Astrocyte of the spinal cord (primary cell): Measurements from ENCODE around the gene ETFB.

ENCODE experiments used
- DNase-seq: peaks from one replicate; pipeline ENCODE4 v3.0.0; 2011; ENCODE audit warnings: low read depth, low spot score
- H3K4me3 ChIP-seq: 2 replicates; pipeline ENCODE4 v1.5.1; 2011; ENCODE audit warnings: low read depth, mild to moderate bottlenecking, low read length, moderate library complexity
- in situ Hi-C: cut with HindIII; loops from 2 replicates; pipeline ENCODE4 v1.10.0; 2017; ENCODE audit warnings: low sequenced_read_pairs
- TF ChIP-seq, protein P1 (sequence below): IDR thresholded peaks from 2 replicates; pipeline ENCODE4 v1.5.1; 2012; ENCODE audit warnings: low read depth, mild to moderate bottlenecking, low read length, inconsistent platforms

ETFB gene

DNA sequence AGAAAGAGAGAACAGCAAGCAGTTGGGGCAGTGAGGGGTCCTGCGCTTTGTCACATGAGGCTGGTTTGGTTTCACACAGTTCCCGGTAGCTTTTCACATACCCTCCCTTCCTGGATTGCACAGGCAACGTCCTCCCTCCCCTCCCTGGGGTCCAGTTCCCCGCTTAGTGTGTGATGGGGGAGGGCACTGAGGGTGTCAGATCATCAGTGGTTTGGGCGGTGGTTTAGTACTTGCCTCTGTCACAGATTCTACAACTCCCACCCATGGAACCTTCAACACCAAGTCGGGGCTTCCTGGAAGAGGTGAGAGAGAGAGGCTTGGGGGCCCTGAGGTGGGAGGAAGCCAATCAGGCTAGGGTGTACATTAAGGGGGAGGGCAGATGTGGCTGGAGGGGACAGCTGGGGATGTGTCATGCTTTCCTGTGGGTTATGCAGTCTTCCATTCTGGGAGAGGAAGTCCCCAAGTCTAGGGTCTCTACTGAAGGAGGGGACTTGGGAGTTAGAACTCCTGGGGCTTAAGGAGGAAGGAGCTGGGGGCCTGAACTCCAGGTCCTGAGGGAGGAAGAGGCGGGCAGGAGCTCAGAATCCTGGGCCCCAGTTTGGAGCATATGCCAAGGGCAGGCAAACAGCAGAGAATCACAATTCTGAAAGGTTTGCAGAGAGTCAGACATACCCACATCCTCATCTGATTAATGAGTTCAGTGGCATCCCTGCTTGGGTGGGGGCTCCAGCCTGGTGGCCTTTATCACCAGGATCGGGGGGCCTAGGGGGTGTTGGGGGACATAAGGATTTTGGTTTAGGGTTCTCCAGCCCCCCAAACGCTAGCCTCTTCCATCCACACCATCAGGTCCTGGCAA, 6.7 kb upstream of the ETFB start, which contains the start of gene NKG7:
TSS of gene NKG7 (minus strand) at position 6 of the 856 bp plus-strand sequence. CDS start 119 bp downstream, outside the sequence.
- TF ChIP-seq, protein P1, sequence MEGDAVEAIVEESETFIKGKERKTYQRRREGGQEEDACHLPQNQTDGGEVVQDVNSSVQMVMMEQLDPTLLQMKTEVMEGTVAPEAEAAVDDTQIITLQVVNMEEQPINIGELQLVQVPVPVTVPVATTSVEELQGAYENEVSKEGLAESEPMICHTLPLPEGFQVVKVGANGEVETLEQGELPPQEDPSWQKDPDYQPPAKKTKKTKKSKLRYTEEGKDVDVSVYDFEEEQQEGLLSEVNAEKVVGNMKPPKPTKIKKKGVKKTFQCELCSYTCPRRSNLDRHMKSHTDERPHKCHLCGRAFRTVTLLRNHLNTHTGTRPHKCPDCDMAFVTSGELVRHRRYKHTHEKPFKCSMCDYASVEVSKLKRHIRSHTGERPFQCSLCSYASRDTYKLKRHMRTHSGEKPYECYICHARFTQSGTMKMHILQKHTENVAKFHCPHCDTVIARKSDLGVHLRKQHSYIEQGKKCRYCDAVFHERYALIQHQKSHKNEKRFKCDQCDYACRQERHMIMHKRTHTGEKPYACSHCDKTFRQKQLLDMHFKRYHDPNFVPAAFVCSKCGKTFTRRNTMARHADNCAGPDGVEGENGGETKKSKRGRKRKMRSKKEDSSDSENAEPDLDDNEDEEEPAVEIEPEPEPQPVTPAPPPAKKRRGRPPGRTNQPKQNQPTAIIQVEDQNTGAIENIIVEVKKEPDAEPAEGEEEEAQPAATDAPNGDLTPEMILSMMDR, result no peak

DNA sequence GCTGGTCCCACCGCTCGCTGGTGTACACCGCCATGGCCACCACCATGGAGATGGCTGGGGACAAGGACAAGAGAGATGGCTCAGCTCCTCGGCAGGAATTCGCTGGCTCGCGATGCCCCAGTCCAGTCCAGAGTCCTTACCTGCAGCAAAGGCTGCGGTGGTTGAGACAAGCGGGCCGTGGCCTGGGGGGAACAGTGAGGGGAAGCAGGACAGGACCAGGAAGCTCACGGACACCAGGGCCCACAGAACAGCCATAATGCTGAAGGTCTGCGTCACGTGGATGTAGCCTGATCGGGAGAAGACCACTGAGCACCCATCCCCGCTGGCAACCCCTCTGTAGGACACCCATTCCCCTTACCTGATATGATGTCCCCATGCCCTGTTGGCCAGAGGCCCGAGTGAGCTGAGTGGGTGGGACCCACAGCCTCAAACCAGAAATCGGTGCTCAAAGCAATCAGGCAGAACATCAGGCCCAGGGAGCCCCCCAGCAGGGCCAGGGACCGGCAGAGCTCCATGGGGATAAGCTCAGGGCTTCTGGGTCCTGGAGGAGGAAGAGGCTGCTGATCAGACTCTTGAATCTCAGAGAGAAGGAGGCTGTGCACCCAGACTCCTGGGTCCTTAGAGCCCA, 5.9 kb upstream of the ETFB start:
- no peak for DNase-seq
- H3K4me3 ChIP-seq, result no peak overlapping the region
- in situ Hi-C loops, result no loop called here
- TF ChIP-seq, protein P1, result no peak

More for the DNA sequence above, 6.7 kb upstream of the ETFB start, which contains the start of gene NKG7:
- no peak for DNase-seq
- in situ Hi-C loops, result no loop called here
- H3K4me3 ChIP-seq, result no peak within 1 kb of the TSS

DNA sequence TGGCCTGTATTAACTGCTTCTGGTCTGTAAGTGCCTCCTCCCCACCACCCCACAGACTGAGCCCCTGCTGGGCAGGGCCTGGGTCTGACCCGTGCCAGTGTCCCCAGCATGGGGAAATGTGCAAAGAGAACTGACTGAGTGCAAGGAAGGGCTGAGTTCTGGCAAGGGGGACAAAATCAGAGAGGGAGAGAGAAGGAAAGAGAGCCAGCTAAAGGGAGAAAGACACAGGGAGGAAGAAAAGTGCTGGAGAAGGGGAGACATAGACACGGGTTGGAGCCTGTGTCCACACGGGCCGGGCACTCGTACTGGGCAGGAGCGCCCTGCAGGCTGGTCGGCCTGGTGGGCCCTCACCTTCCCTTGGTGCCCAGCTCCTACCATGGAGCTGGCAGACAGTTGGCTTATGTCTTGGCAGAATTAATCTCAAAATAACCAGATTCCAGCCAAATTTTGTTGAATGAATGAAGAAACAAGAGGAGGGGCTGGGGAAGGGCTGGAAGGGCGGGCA, 5.0 kb upstream of the ETFB start:
- no peak overlapping the region for H3K4me3 ChIP-seq

DNA sequence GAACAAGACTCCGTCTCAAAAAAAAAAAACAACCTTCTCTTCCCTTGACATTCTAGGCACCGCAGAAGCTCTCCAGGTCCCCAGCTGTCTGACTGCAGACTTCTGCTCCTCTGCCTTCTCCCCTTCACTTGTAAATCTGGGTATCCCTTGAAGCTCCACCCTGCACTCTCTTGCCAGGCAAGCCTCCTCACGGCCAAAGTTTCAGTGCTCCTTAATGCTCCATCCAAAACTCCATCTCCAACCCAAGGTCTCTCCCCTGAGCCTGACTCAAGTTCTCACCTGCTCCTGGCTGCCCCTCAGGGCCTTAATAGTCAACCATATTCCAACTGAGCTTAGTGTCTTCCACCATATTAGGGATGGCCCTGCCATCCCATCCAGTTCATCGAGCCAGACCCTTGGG, 4.0 kb upstream of the ETFB start:
- TF ChIP-seq, protein P1, result no peak
- in situ Hi-C loops, result no loop called here
- no peak for DNase-seq
- no peak overlapping the region for H3K4me3 ChIP-seq

More for the DNA sequence above, 5.0 kb upstream of the ETFB start:
- TF ChIP-seq, protein P1, result no peak
- no peak for DNase-seq
- in situ Hi-C loops, result no loop called here

DNA sequence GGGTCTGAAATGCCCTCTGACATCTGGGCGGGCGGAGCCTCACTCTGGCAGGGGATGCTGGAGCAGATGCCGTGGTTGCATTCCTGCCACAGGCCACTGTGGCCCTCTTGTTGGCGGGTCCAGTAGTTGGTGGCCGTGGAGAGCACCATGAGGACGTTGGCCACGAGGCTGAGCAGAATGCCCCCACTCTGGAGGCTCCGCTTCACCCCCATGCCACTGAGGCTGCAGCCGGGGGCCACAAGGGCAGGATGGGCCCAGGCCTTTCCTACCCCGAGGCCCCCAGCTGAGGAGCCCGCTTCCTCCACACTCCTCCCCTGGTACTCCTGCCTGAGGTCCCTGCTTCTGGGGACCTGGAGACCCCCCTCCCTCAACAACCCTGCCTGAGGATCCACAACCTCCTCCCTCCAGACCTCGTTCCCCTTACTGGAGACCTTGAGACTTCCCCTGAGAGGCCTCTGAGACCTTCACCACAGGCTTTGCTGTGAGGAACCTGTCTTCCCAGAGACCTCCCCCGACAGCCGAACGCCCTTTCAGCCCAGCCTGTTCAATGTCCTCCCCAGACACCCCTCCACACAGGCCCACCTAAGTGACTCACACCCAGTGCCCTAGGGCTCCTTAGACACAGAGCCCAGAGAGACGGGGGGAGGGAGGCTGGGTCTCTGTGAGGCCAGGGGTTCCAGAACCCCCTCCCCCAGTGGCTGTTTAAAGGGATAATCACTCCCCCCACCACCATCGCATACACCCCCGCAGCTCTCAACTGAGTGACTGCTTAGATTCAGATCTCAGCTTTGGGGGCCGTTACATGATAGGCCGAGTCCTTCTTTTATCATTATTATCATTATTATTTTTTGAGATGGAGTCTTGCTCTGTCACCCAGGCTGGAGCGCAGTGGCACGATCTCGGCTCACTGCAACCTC, 2.4 kb upstream of the ETFB start, which contains the start of gene CLDND2:
TSS of gene CLDND2 (minus strand) at position 638 of the 917 bp plus-strand sequence. CDS start at position 212, 426 bp downstream.
- H3K4me3 ChIP-seq, result peak within 1 kb of the TSS; percentile 85
- in situ Hi-C loops, result no loop called here
- no peak for DNase-seq
- TF ChIP-seq, protein P1, result no peak
